A549 (cell line): ENCODE results near the gene ABCC3. TPM values are rescaled to one million over a fixed set of nuclear protein-coding genes. Genes with fewer than 3 reads are reported as not detected.

Experiments used
- ATAC-seq, 2 experiments: fragments of 200-7000 bp in 1 of 2; fragments of >200 bp in 1 of 2; cut with Nextera tagmentation in 1 of 2; cut with Tn5 transposase in 1 of 2; 3 replicates each; pipeline versions ENCODE4 v1.8.0 to v1.9.1; 2018 to 2020; ENCODE audit warnings: mild to moderate bottlenecking in 1 of 2, moderate library complexity in 1 of 2
- CTCF ChIA-PET: fragments of 300-600 bp; sonication (Branson Sonifier 250); formaldehyde crosslinking; extraction: SDS; loops from one replicate; lab custom pipeline; 2021; ENCODE audit warnings: antibody characterized with exemption, inconsistent platforms; lab: Yijun Ruan, JAX
- POLR2A ChIA-PET: fragments of 350-600 bp; formaldehyde crosslinking; extraction: SDS; loops from one replicate; lab custom pipeline; 2021; ENCODE audit warnings: antibody characterized with exemption, inconsistent platforms; lab: Yijun Ruan, JAX
- DNase-seq, 2 experiments: peaks; one replicate each; pipeline versions ENCODE4 v3.0.0 to v3.0.0-alpha.2; 2011 to 2016; ENCODE audit warnings: low read depth in 1 of 2, low spot score in 1 of 2
- FAIRE-seq: peaks from 2 replicates; lab custom pipeline; 2011; peaks lifted over from hg19 to GRCh38; lab: Jason Lieb, UNC
- H3K27ac ChIP-seq, 2 experiments: fragments of >200 bp; sonication (Bioruptor Twin); formaldehyde crosslinking; 3 replicates each; pipeline ENCODE4 v1.5.1; 2016 to 2017
- H3K4me1 ChIP-seq: fragments of >200 bp; sonication (Bioruptor Twin); formaldehyde crosslinking; 3 replicates; pipeline ENCODE4 v1.6.1; 2016
- H3K4me2 ChIP-seq: fragments of >200 bp; sonication (Bioruptor Twin); formaldehyde crosslinking; 3 replicates; pipeline ENCODE4 v1.6.1; 2016
- H3K4me3 ChIP-seq: fragments of >200 bp; sonication (Bioruptor Twin); formaldehyde crosslinking; 3 replicates; pipeline ENCODE4 v1.5.1; 2016
- H3K9me3 ChIP-seq: fragments of >200 bp; sonication (Bioruptor Twin); formaldehyde crosslinking; 3 replicates; pipeline ENCODE4 v1.6.1; 2016
- ATOH8 ChIP-seq: fragments of 250-450 bp; sonication (Bioruptor Pico); IDR thresholded peaks from 2 replicates; pipeline ENCODE4 v1.5.0; 2020; ENCODE audit warnings: low read depth, mild to moderate bottlenecking, moderate library complexity
- BHLHE40 ChIP-seq: IDR thresholded peaks from 2 replicates; pipeline ENCODE4 v1.6.1; 2012; ENCODE audit warnings: low read depth, low read length, inconsistent platforms
- CEBPB ChIP-seq, 2 experiments: fragments of >200 bp in 1 of 2; sonication (Bioruptor Twin) in 1 of 2; formaldehyde crosslinking in 1 of 2; IDR thresholded peaks; 2 replicates each; pipeline ENCODE4 v1.6.1; 2012 to 2016
- EHMT2 ChIP-seq: fragments of 200-600 bp; sonication (generic); IDR thresholded peaks from 2 replicates; pipeline ENCODE4 v1.6.1; 2016; ENCODE audit warnings: antibody characterized with exemption, low read depth, mild to moderate bottlenecking, moderate library complexity
- ESRRA ChIP-seq: fragments of 150-350 bp; IDR thresholded peaks from 2 replicates; pipeline ENCODE4 v1.6.1; 2014; ENCODE audit warnings: mild to moderate bottlenecking, low read length, borderline replicate concordance
- FOXS1 ChIP-seq: fragments of 250-450 bp; sonication (Bioruptor Pico); IDR thresholded peaks from 2 replicates; pipeline ENCODE4 v1.5.0; 2020; ENCODE audit warnings: mild to moderate bottlenecking, moderate library complexity
- GATA3 ChIP-seq: IDR thresholded peaks from 2 replicates; pipeline ENCODE4 v1.6.1; 2012; ENCODE audit warnings: borderline replicate concordance
- HDAC2 ChIP-seq: fragments of 200-600 bp; sonication (generic); IDR thresholded peaks from 2 replicates; pipeline ENCODE4 v1.6.1; 2016
- HEYL ChIP-seq: fragments of 250-450 bp; sonication (Bioruptor Pico); IDR thresholded peaks from 2 replicates; pipeline ENCODE4 v1.8.0; 2021; ENCODE audit warnings: mild to moderate bottlenecking, moderate library complexity
- HOXA7 ChIP-seq: fragments of 250-450 bp; sonication (Bioruptor Pico); IDR thresholded peaks from 2 replicates; pipeline ENCODE4 v1.5.0; 2020; ENCODE audit warnings: mild to moderate bottlenecking, moderate library complexity
- JUN ChIP-seq, 2 experiments: fragments of >200 bp; sonication (Bioruptor Twin); formaldehyde crosslinking; IDR thresholded peaks; 2 replicates in 1 of 2; 3 replicates in 1 of 2; pipeline ENCODE4 v1.6.1; 2016 to 2017
- MYC ChIP-seq: IDR thresholded peaks from 2 replicates; pipeline ENCODE4 v1.6.1; 2012; ENCODE audit warnings: mild to moderate bottlenecking, inconsistent platforms, low read length, improper control_type of control experiment, borderline replicate concordance
- NPAS2 ChIP-seq: fragments of 250-450 bp; sonication (Bioruptor Pico); IDR thresholded peaks from 2 replicates; pipeline ENCODE4 v1.8.0; 2022; ENCODE audit warnings: mild to moderate bottlenecking, moderate library complexity, borderline replicate concordance
- PBX3 ChIP-seq: IDR thresholded peaks from 2 replicates; pipeline ENCODE4 v1.6.1; 2012
- PHF8 ChIP-seq: fragments of 200-600 bp; sonication (generic); IDR thresholded peaks from 2 replicates; pipeline ENCODE4 v1.6.1; 2016; ENCODE audit warnings: low read depth, mild to moderate bottlenecking, antibody characterized with exemption, moderate library complexity, borderline replicate concordance
- RAD21 ChIP-seq, 2 experiments: fragments of >200 bp in 1 of 2; sonication (Bioruptor Twin) in 1 of 2; formaldehyde crosslinking in 1 of 2; IDR thresholded peaks in 1 of 2; conservative IDR thresholded peaks in 1 of 2; 2 replicates in 1 of 2; 3 replicates in 1 of 2; pipeline ENCODE4 v1.6.1; 2012 to 2018; ENCODE audit warnings: inconsistent platforms in 1 of 2
- RCOR1 ChIP-seq: fragments of 150-350 bp; IDR thresholded peaks from 2 replicates; pipeline ENCODE4 v1.6.1; 2014; ENCODE audit warnings: antibody characterized with exemption, low read length, low read depth
- REST ChIP-seq: fragments of 200-600 bp; sonication (generic); IDR thresholded peaks from 2 replicates; pipeline ENCODE4 v1.6.1; 2016; ENCODE audit warnings: antibody characterized with exemption, mild to moderate bottlenecking, moderate library complexity
- RFX5 ChIP-seq: fragments of 450-650 bp; IDR thresholded peaks from 2 replicates; pipeline ENCODE4 v1.7.1; 2014; ENCODE audit warnings: antibody characterized with exemption, mild to moderate bottlenecking, moderate library complexity
- RNF2 ChIP-seq: fragments of 200-600 bp; sonication (generic); IDR thresholded peaks from 2 replicates; pipeline ENCODE4 v1.6.1; 2016; ENCODE audit warnings: low read depth, mild to moderate bottlenecking, antibody characterized with exemption, moderate library complexity, borderline replicate concordance
- TFCP2L1 ChIP-seq: fragments of 250-450 bp; sonication (Bioruptor Pico); IDR thresholded peaks from 2 replicates; pipeline ENCODE4 v1.5.0; 2021; ENCODE audit warnings: mild to moderate bottlenecking
- ZC3H11A ChIP-seq: fragments of 450-650 bp; IDR thresholded peaks from 2 replicates; pipeline ENCODE4 v1.6.1; 2014; ENCODE audit warnings: antibody characterized with exemption, mild to moderate bottlenecking
- ZFP36 ChIP-seq: fragments of 450-650 bp; IDR thresholded peaks from 2 replicates; pipeline ENCODE4 v1.6.1; 2014; ENCODE audit warnings: borderline replicate concordance; ENCODE audit not compliant: partially characterized antibody
- ZSCAN20 ChIP-seq: fragments of 250-450 bp; sonication (Bioruptor Pico); IDR thresholded peaks from 2 replicates; pipeline ENCODE4 v1.8.0; 2022; ENCODE audit warnings: mild to moderate bottlenecking, moderate library complexity
- WGBS: methylation state at CpG from one replicate; pipeline ENCODE4 v1.1.6; 2017; ENCODE audit errors: missing lambda C conversion rate; 5-methylcytosine and 5-hydroxymethylcytosine counted together
- polyA plus RNA-seq, 4 experiments: library from polyadenylated mRNA; depleted of rRNA in 3 of 4; stranded (reverse); fragments of >200 nt; fragmentation: RNase III in 1 of 4; extraction: RNeasy Plus Mini Kit Qiagen cat#74134 plus additional on column Dnase treatment in 1 of 4; gene quantifications; 2 replicates in 3 of 4; 3 replicates in 1 of 4; pipeline ENCODE4 v1.2.3, GENCODE V29; 2011 to 2017
- TF ChIP-seq, protein P1 (sequence below): IDR thresholded peaks from 2 replicates; pipeline ENCODE4 v1.6.1; 2012; ENCODE audit warnings: low read depth, borderline replicate concordance
- TF ChIP-seq, protein P2 (sequence below): IDR thresholded peaks from 2 replicates; pipeline ENCODE4 v1.6.1; 2012

Gene ABCC3
- polyA plus RNA-seq, 2 of the 4 experiments (the other 2 are of a cell fraction), result 248 to 342 TPM

- ATAC-seq, result no peak
- H3K27ac ChIP-seq, result peak overlapping the region; percentile 98
These were observed 31.6 kb downstream of the ABCC3 start for GRCh38 chr17:50666316-50666715.

GRCh38 chr17:50667259-50668024, 32.8 kb downstream of the ABCC3 start:
- H3K4me2 ChIP-seq, result peak overlapping the region; percentile 65
- DNase-seq, result no peak
- peak overlapping the region; percentile 98 for H3K27ac ChIP-seq
- H3K4me1 ChIP-seq, result peaks cover 100% of the 10 kb centered on the region
- no peak for FAIRE-seq
- 83% methylated on average over 14 of the region's 14 CpGs for WGBS
- peak; percentile 4 to 17; a peak in 3 of 6 replicates for ATAC-seq
- no peaks in the 10 kb centered on the region for H3K9me3 ChIP-seq
- POLR2A ChIA-PET, result interaction anchor here (0.8 to 2.3 kb wide), 5 partner anchors 16 to 52 kb away, joined by 3 to 6 read pairs (median 5); partner anchors contain the start of gene LUC7L3
- H3K4me3 ChIP-seq, result 0 out of 3 replicates have a peak overlapping the region, but pooled peaks have one; percentile 0
- TF ChIP-seq NPAS2 (CRISPR knock-in tag), result no peak
- TF ChIP-seq REST, result no peak
- no peak for TF ChIP-seq BHLHE40
- 0 out of 2 replicates have a peak, but pooled peaks have one; percentile 12 for TF ChIP-seq MYC
- no peak for TF ChIP-seq RFX5
- no peak for TF ChIP-seq ESRRA
- 0 out of 2 replicates have a peak, but pooled peaks have one; percentile 38 for TF ChIP-seq PBX3
- peak; percentile 20 to 67; a peak in 4 of 5 replicates for TF ChIP-seq JUN (IDR thresholded peaks at IDR 0.05)
- TF ChIP-seq, protein P1, sequence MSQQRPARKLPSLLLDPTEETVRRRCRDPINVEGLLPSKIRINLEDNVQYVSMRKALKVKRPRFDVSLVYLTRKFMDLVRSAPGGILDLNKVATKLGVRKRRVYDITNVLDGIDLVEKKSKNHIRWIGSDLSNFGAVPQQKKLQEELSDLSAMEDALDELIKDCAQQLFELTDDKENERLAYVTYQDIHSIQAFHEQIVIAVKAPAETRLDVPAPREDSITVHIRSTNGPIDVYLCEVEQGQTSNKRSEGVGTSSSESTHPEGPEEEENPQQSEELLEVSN, result no peak
- TF ChIP-seq, protein P2, sequence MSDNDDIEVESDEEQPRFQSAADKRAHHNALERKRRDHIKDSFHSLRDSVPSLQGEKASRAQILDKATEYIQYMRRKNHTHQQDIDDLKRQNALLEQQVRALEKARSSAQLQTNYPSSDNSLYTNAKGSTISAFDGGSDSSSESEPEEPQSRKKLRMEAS, result 0 out of 2 replicates have a peak, but pooled peaks have one; percentile 16
- TF ChIP-seq ATOH8, result no peak
- TF ChIP-seq ZSCAN20, result no peak
- no peak for TF ChIP-seq RNF2
- no peak for TF ChIP-seq EHMT2
- TF ChIP-seq GATA3, result 0 out of 2 replicates have a peak, but pooled peaks have one; percentile 3
- no peak for TF ChIP-seq RCOR1
- TF ChIP-seq ZC3H11A, result no peak; the same call in 1 of the 2 replicates
- no peak for TF ChIP-seq TFCP2L1
- TF ChIP-seq FOXS1 (CRISPR knock-in tag), result no peak
- no peak for TF ChIP-seq CEBPB (IDR thresholded peaks at IDR 0.05)
- TF ChIP-seq HDAC2, result no peak
- TF ChIP-seq HEYL (CRISPR knock-in tag), result no peak
- no peak; the same call in 1 of the 2 replicates for TF ChIP-seq HOXA7
- no peak for TF ChIP-seq PHF8
- no peak for TF ChIP-seq ZFP36
- TF ChIP-seq, all 56 proteins: peak for 5
- CTCF ChIA-PET, result interaction anchor here (1.1 to 52.6 kb wide), 4 partner anchors 25 to 120 kb away, joined by 4 to 2097 read pairs (median 398); partner anchors contain the start of gene ABCC3

More at GRCh38 chr17:50666316-50666715, 31.6 kb downstream of the ABCC3 start:
- ChIA-PET CTCF (interaction anchor here (1.6 to 52.6 kb wide), 4 partner anchors 10 to 115 kb away, joined by 4 to 2097 read pairs (median 398); partner anchors contain the start of gene ABCC3), POLR2A (interaction anchor here (1.4 to 2.3 kb wide), 2 partner anchors 27 to 200 kb away, joined by 4 to 6 read pairs; partner anchors contain the start of gene TOB1)
- Histone ChIP-seq H3K4me2 (no peak overlapping the region), H3K4me1 (peaks cover 97% of the 10 kb centered on the region), H3K9me3 (no peaks in the 10 kb centered on the region), H3K4me3 (no peak overlapping the region)
- no peak for DNase-seq
- WGBS, result 88% methylated on average over 8 of the region's 8 CpGs
- TF ChIP-seq EHMT2, result no peak
- no peak for TF ChIP-seq JUN (IDR thresholded peaks at IDR 0.05)
- TF ChIP-seq ZFP36, result peak; percentile 85
- no peak for TF ChIP-seq RAD21 (conservative IDR thresholded peaks at IDR 0.05 in 1 of 2, IDR thresholded peaks at IDR 0.05 in 1 of 2)
- no peak for FAIRE-seq
